Measurements from ENCODE around the gene FYB1.
A peak's percentile ranks its signal among the peaks of the same experiment; 100 is the strongest.

Gene FYB1

DNA sequence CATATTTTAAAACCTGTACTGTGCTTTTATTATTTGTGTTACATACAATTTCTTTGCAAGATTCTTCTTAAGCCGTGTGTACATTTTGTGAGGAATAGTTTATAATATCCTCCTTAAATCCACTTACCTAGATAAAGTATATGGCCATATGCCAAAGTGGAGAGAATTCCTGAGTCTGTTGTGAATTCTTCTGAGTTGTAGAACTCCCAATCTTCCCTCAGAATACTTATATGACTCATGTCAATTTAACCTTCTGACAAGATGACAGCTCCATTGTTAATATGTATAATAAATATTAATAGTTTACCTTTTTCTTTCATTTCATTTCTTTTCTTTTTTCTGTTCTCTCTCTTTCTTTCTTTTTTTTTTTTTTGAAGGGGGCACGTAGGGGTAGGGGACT is 139.2 kb downstream of the FYB1 start:
- no peak for DNase-seq (ENCODE audit: low spot score)

DNA sequence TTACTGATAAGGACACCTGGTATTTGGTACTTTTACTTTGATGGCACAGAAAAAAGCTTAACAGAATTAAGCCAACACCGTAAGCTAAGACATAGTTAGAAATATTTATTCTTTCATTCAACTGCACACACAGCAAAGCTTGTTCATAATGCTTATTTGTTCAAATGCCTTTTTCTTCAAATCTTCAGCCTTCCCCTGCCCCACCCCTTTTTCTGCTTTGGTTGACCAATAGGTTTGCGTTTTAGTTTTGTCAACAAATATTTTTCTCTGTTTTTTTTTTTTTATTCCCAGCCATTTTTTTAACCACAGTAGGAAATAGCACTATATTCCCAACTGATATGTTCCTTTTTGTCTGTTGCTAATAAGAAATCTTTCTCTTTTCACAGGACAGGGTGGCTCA is 140.2 kb downstream of the FYB1 start:
- DNase-seq (ENCODE audit: low spot score) = no peak

DNA sequence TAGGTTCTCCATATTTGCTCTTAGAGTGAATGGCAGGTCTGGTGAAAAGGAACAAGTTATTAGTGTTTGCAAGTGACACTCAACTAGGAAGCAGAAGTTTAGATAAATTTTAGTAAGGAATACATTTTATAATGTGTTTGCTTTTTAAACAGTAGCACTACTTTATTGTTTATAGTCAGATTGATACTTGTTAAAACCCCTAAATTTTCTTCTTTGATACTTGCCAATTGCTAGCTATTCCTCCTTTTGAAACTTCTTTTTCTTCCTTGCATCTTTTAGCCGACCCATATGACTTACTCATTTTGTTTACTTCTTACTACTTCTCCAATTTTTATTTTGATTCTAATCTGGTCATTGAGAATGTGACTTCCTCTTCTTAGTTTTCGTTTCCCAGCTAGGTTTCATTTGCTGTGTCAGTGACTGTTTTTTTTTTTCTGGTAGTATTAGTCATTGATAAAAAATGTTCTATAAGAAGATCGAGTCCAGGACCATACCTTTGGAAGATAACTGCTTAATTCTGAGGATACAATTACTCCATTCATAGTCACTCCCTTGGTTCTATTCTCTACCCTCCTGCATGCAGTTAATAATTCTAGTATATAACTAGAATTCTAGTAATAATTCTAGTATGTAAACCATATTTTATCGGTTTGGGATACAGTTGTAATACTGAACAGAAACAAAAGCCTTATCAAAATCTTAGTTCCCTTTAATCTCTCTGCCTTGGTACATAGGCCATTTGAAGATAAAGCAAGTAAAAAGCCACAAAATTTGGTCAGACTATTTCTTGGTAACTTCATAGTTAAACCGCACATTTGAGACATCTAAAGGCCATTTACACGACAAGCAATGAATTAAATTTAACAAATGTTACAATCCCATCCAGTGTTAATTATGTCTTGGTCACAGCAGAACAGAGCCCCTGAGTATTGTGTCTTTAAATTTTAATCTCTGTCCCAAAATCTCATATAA is 142.3 kb downstream of the FYB1 start:
- peak; percentile 40 for DNase-seq (ENCODE audit: low spot score)

DNA sequence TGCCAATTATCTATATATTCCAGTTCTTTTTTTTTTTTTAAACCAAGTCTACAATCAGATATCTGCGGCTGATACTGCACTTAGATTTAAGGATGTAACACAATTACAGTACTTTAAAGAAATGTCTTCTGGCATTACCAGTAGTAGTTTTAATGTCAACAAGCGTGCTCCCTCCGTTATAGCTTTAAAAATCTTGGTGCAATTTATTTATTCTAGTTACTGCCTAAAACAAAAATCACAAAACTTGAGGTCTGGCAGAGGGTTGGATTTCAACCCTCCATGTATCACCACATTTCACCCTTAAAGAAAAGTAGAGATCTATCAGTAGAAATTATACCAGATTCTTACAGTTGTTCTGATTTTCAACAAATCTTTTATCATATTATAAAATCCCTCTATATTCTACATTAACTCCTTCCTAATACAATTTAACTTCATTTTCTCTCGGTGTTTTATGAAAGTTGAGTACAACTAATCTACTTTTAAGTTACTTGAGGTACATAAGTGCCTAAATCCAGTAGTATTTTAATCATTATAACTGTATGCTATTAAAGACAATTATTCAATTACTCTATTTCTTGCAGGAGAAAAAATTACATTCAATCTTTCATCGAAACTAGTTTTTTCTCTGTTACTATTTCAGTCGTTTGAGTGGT is 143.1 kb downstream of the FYB1 start:
- DNase-seq (ENCODE audit: low spot score) = no peak

DNA sequence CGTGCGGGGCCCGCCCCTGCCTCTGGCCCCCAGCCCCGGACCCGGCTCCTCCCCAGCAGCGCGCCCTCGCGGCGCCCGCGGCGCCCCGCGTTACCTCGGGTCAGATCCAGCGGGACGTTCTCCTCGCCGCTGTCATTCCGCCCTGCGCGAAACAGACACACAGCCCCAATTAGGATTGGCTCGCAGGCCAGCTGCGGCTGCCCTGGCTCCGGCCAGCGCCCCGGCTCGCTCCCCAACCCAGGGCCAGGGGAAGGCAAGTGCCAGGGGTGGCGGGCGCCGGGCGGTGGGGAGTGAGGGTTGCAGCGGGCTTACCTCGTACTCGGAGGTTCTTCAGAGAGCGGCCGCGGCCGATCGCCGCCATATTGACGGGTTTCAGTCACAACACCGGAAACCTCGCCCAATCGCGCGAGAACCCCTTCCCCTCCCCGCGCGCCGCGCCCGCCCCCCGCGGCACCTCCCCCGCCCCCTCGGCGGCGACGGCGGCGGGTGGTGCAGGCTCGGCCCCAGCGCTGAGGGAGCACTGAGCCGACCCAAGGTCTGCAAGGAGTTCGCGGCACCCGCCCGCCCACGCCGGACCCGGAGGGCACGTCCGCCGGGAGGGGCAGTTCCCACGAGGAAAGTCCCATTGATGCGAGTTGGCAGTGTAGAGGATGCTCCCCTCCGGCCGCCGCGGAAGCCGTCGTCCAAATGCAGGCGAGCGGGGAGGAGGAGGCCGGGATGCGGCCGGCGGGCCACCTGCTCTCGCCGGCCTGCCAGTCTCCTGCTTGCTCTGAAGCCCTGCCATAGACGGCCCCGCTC is 145.1 kb downstream of the FYB1 start, which contains the start of gene RICTOR:
RICTOR (minus strand) TSS at position 383 of the 798 bp plus-strand sequence; CDS start at position 361, 22 bp downstream.
- DNase-seq (ENCODE audit: low spot score) = peak; percentile 91

DNA sequence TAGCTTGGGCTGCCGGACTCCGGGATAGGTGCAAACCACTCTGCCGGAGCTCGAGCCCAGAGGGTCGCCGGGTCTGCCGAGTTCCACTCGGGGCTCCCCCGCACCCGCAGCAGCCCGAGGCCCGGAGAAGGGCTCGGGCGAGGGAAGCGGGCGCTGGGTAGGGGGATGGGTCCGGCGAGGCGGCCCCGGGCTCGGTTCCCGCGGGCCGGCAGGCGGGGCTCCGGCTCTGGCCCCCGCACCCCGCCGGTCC is 145.7 kb downstream of the FYB1 start:
- no peak for DNase-seq (ENCODE audit: low spot score)

DNA sequence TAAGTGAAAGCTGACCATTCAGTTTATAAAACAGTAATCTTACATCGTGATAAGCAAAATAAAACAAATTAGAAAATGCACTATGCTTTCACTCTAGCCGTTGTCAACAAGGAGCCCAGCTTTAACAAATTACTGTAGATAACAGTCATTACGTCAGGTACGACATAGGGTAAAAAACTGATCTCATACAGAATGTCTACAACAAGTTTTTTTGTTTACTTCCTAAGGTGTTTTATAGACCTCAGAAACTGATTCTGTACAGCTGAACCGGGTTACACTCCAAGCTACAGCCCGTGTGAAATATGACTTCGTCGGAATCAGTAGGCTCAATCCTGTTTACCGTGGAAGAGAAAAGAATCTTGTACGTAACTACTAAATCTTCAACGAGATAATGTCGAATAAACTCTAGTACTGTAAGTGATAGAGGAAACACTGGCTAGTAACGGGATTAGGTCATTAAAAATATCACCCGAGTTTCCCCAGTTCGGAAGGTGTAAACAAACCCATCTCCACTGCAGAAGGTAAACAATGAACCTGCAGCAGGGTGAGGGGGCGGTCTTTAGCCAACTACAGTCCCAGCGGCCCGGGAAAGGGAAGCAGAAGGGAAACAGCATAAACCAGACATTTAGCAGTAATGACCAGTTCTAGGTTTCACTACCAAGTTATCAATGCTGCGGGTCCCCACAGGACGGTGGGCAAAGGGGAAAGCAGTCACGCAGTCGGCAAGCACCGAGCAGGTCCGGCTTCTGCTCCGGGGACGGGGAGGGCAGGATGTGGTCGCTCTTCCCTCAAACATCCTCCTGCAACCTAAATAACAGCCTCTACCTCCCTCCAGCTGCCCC is 146.2 kb downstream of the FYB1 start:
- DNase-seq (ENCODE audit: low spot score) = peak; percentile 58

DNA sequence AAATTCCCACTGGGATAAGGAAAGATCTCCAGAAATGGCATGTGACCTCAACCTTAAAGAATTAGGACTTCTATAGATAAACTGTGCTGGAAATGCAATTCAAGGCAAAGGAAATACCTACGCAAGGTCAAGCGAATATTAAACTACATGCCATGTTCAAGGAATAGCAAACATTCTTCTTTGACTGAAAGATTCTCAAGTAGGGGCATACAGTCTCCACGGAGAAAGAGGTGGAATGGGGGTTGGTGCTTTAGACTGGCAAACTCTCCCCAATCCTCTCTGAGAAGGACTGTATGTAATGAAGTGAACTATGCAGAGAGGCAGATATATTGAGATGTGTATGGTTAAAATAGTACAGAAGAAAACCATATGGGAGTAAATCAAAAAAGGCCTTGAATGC is 151.3 kb downstream of the FYB1 start:
- DNase-seq (ENCODE audit: low spot score) = no peak

DNA sequence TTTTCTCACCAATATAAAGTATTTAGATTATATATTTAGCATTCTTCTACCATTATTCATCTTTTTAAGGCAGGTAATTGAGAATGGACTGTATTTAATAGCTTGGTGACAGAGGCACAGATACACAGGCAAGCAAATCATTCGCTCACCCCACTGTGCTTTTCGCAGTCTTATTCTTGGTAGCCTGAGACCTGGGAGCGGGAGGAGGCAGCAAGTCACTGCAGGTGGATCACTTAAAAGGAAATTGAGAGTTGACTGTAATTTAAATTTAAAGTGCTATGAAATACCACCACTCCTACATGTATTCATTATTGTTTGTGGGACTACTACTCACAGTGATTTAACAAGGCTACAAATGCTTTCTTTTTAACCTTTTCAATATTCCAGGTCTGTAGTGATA is 154.9 kb downstream of the FYB1 start:
- DNase-seq (ENCODE audit: low spot score) = no peak

DNA sequence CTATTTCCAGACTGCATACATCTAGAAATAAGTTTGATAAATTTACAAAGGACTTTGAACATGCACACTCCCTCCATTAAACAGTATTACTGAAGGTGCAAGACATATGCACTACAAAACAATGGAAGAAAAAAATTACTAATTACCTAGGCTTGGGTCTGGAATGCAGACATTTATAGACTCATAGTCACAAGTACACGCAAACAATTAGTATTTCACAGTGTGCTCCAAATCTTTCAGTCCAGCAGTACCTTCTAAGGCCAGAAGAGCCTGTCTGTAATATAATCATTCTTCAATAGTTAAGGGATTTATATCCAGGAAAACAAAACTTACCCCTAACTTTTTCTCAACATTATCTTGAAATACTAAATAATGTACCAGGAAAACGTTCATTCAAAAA is 156.3 kb downstream of the FYB1 start:
- DNase-seq (ENCODE audit: low spot score) = no peak

DNA sequence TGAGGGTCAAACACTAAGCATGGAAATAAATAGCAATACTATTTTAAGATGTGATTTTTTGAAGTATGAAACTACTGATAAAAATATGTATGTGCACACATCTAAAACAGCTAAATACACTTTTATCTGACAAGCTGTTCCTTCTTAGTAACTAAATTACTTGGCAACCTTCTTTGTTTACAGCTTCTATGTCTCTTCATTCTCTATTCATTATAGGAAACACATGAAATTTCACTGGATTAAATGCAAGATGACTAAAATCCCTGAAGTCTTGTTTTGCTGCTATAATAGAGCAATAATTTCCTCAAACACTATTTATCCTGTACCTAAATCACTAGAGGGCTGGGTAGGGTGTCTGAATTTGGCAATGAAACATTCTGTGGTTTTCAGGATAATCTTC is 156.8 kb downstream of the FYB1 start:
- DNase-seq (ENCODE audit: low spot score) = no peak

DNA sequence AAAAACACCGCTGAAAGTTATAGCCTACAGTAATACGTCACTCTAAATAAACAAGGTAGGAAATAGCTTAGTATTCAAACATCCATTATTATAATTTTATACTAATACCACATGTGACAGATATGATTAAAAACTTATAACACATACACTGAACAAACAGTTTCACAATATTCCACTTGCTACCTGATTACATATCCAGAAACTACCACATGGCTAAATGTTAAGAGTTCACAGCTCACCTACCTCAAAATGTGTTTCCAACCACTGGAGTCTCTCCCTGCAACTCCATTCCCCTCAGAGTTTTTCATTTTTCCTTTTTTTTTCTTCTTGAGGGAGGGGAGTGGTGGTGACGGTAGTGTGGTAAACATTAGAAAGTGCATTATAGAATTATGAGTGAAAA is 157.3 kb downstream of the FYB1 start:
- no peak for DNase-seq (ENCODE audit: low spot score)

DNA sequence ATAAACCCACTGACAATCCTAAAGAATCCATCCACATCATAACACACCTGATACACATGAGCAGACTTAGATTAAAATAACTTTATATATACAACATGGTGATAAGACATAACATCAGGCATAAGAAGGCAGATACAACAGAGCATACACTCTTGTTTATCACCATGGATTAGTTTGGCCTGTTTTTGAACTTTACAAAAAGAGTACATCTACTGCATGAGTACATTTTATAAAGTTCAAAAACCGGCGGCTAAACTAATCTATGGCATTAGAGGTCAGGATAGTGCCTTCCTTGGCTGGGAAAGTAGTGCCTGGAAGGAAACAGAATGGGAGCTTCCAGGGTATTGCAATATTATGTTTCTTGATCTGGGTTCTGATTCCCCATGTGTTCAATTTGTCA is 160.3 kb downstream of the FYB1 start:
- no peak for DNase-seq (ENCODE audit: low spot score)

DNA sequence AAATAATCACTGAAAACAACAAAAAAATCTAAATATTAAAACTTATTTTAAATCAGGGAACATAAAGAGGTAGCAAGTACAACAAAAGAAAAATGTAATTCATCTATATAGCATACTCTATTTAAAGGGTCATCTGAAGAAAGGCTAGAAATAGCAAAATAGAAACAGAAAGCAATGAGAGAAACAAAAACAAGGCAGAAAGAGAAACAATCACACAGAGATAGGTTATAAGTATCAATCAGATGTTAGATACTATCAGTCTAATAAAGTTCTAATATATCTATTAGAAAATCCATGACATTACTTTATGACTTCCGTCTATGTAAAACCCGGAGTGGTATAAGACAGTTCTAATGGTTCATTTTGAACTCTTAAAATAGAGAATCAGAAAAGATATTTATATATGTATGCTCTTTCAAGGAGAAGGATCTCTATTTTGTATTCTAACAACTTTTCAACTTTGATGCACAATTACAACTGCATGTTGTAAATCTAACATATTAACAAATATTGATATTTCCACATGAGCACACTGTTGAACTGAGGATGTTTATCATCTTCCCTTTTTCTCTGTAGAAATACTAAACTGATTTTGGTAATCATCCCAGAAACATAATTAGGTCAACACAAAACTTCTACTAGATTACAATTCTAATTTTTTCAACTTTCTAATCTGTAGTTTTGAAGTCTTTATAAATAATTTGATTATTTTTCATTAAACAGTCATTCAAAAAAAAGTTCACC is 161.0 kb downstream of the FYB1 start:
- no peak for DNase-seq (ENCODE audit: low spot score)

DNA sequence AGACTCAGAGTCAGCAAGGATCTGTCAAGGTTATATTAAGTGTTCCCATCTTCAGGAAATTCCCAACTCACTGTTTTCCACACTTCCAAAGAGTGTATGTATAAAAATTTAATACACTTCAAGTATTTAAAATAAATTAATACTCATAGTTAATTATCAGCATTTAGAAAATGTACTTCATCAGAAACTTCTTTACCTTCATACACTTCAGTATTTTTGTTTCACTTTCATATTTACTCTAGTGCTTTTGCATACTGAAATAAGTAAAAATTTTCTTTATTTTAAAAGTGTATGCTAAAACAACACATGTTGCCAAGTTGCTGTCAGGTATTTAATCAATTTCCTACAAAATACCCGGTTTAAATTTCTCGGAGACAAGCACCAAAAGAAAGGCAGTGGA is 161.6 kb downstream of the FYB1 start:
- peak; percentile 5 for DNase-seq (ENCODE audit: low spot score)

DNA sequence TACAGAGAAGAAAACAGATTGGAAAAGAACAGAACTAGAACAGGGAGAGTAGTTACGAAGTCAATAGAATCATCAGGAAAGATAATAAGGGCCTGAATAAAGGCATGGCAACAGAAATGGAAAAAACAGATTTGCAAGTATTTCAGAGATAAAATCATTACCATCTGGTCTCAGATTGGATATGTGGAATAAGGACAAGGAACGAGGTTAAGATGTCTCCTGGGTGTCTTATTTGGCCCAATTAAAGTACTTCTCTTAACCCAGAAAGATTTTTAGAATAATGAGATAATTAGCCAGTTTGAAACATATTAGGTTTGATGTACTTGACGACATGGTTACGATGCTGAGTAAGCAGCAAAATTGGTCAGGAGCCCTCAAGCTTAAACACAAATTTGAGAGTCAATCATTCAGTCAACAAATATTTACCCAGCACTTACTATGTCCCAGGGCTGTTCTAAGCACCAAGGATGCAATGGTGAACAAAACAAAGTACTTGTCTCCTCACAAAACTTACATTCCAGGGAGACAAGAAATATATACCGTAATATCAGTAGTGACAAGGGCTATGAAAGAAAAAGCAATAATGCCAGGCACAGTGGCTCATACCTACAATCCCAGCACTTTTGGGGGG is 163.5 kb downstream of the FYB1 start:
- no peak for DNase-seq (ENCODE audit: low spot score)

Data from germinal center (tissue), 1 donor.